PC-9 (cell line): ENCODE measurements around the gene ITM2C. TPM values are rescaled to one million over a fixed set of nuclear protein-coding genes. Genes with fewer than 3 reads are reported as not detected.

ENCODE experiments used
- BruUV-seq: library from RNA; stranded (reverse); fragments of 400-500 nt; replicated peaks from 2 replicates; lab custom pipeline; 2021; lab: Mats Ljungman, UMichigan
- CTCF ChIA-PET: fragments of 300-600 bp; sonication (Branson Sonifier 250); formaldehyde crosslinking; loops from one replicate; lab custom pipeline; 2022; ENCODE audit warnings: antibody characterized with exemption; lab: Charles Lee
- POLR2A ChIA-PET: fragments of 300-600 bp; sonication (Branson Sonifier 250); formaldehyde crosslinking; loops from one replicate; lab custom pipeline; 2022; ENCODE audit warnings: antibody characterized with exemption; ENCODE audit not compliant: unreplicated experiment; lab: Charles Lee
- DNase-seq, 2 experiments: peaks; one replicate each; pipeline versions ENCODE4 v3.0.0 to v3.0.0-alpha.2; 2015 to 2022; ENCODE audit warnings: mixed read lengths in 1 of 2
- H2AFZ ChIP-seq: fragments of 200-600 bp; sonication (generic); 2 replicates; pipeline ENCODE4 v1.8.1; 2017; ENCODE audit warnings: antibody characterized with exemption
- H3F3A ChIP-seq: fragments of 200-600 bp; sonication (generic); 2 replicates; pipeline ENCODE4 v1.8.1; 2017; ENCODE audit warnings: antibody characterized with exemption, mild to moderate bottlenecking, low read depth; ENCODE audit not compliant: insufficient read depth
- H3K27ac ChIP-seq: fragments of 200-600 bp; sonication (generic); 2 replicates; pipeline ENCODE4 v1.6.1; 2016; ENCODE audit warnings: mixed run types
- H3K27me3 ChIP-seq: fragments of 200-600 bp; sonication (generic); 2 replicates; pipeline ENCODE4 v1.6.1; 2016; ENCODE audit warnings: low read depth, mixed run types; ENCODE audit not compliant: insufficient read depth
- H3K36me3 ChIP-seq: fragments of 200-600 bp; sonication (generic); 2 replicates; pipeline ENCODE4 v1.6.1; 2016; ENCODE audit warnings: low read depth, mixed run types
- H3K4me1 ChIP-seq: fragments of 200-600 bp; sonication (generic); replicated peaks from 2 replicates; pipeline ENCODE4 v1.6.1; 2016; ENCODE audit warnings: mixed run types; ENCODE audit not compliant: insufficient read depth
- H3K4me2 ChIP-seq: fragments of 200-600 bp; sonication (generic); 2 replicates; pipeline ENCODE4 v1.6.1; 2017; ENCODE audit warnings: mixed run types
- H3K4me3 ChIP-seq: fragments of 200-600 bp; sonication (generic); 2 replicates; pipeline ENCODE4 v1.6.1; 2016; ENCODE audit warnings: mixed run types
- H3K79me2 ChIP-seq: fragments of 200-600 bp; sonication (generic); 2 replicates; pipeline ENCODE4 v1.6.1; 2017; ENCODE audit warnings: low read depth, mixed run types
- H3K9me2 ChIP-seq: fragments of 200-600 bp; sonication (generic); 2 replicates; pipeline ENCODE4 v1.8.1; 2017; ENCODE audit warnings: mild to moderate bottlenecking; ENCODE audit not compliant: insufficient read depth
- H3K9me3 ChIP-seq: fragments of 200-600 bp; sonication (generic); 2 replicates; pipeline ENCODE4 v1.8.1; 2016; ENCODE audit warnings: low read depth; ENCODE audit not compliant: insufficient read depth
- H4K20me1 ChIP-seq: fragments of 200-600 bp; sonication (generic); 2 replicates; pipeline ENCODE4 v1.8.1; 2017; ENCODE audit not compliant: insufficient read depth
- EZH2 ChIP-seq: fragments of 200-600 bp; sonication (generic); IDR thresholded peaks from 2 replicates; pipeline ENCODE4 v1.8.0; 2017; ENCODE audit warnings: antibody characterized with exemption, low read depth
- intact Hi-C: fragments of 100-400 bp; cut with micrococcal nuclease; formaldehyde crosslinking; loops from one replicate; pipeline ENCODE4 v1.10.0; 2022; ENCODE audit not compliant: unreplicated experiment
- total RNA-seq: library from RNA; stranded (reverse); gene quantifications from 2 replicates; pipeline ENCODE4 v1.2.3, GENCODE V29; 2021
- TF ChIP-seq, protein P1 (sequence below): fragments of 200-600 bp; sonication (generic); conservative IDR thresholded peaks from 2 replicates; pipeline ENCODE4 v1.6.1; 2017; ENCODE audit warnings: mixed run types, antibody characterized with exemption, mild to moderate bottlenecking, moderate library complexity

ITM2C gene
- total RNA-seq, 1 experiment from 2014 or later, result 76.0 TPM

DNA sequence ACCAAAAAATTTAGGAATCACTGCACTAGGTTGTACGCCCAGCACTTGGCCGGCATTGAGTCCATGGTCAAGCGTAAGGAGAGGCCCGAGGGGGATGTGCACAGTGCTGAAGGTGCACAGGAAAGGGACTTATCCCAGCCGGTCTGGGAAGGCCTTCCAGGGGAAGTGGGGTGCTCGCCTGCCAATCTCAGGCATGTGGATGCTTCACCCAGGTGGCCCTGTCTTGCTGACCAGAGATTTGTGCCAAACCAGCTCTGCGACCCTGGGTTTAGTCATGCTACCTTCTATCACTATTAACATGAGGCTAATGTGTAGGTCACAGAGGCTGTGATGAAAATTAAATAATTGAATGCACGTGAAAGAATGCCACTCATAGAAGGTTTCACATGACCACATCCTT is 1.7 kb upstream of the ITM2C start:
- Histone ChIP-seq H3K27ac (no peak overlapping the region), H3K79me2 (no peaks in the 10 kb centered on the region), H3K4me2 (no peak overlapping the region), H2AFZ (no peak overlapping the region), H3K36me3 (no peaks in the 10 kb centered on the region), H3K4me3 (no peak overlapping the region), H3K27me3 (peaks cover 13% of the 10 kb centered on the region; the same call in 1 of the 2 replicates), H3F3A (peaks cover 5% of the 10 kb centered on the region; the same call in 1 of the 2 replicates), H3K4me1 (no peaks in the 10 kb centered on the region; the same call in 1 of the 2 replicates), H3K9me2 (no peaks in the 10 kb centered on the region), H4K20me1 (no peaks in the 10 kb centered on the region), H3K9me3 (no peaks in the 10 kb centered on the region; the same call in 1 of the 2 replicates)
- ChIA-PET POLR2A (no interaction called here), CTCF (no interaction called here)
- TF ChIP-seq, protein P1, sequence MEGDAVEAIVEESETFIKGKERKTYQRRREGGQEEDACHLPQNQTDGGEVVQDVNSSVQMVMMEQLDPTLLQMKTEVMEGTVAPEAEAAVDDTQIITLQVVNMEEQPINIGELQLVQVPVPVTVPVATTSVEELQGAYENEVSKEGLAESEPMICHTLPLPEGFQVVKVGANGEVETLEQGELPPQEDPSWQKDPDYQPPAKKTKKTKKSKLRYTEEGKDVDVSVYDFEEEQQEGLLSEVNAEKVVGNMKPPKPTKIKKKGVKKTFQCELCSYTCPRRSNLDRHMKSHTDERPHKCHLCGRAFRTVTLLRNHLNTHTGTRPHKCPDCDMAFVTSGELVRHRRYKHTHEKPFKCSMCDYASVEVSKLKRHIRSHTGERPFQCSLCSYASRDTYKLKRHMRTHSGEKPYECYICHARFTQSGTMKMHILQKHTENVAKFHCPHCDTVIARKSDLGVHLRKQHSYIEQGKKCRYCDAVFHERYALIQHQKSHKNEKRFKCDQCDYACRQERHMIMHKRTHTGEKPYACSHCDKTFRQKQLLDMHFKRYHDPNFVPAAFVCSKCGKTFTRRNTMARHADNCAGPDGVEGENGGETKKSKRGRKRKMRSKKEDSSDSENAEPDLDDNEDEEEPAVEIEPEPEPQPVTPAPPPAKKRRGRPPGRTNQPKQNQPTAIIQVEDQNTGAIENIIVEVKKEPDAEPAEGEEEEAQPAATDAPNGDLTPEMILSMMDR, result no peak
- TF ChIP-seq EZH2, result no peak
- no TSS peak for BruUV-seq
- no peak for DNase-seq
- intact Hi-C loops, result no loop called here

DNA sequence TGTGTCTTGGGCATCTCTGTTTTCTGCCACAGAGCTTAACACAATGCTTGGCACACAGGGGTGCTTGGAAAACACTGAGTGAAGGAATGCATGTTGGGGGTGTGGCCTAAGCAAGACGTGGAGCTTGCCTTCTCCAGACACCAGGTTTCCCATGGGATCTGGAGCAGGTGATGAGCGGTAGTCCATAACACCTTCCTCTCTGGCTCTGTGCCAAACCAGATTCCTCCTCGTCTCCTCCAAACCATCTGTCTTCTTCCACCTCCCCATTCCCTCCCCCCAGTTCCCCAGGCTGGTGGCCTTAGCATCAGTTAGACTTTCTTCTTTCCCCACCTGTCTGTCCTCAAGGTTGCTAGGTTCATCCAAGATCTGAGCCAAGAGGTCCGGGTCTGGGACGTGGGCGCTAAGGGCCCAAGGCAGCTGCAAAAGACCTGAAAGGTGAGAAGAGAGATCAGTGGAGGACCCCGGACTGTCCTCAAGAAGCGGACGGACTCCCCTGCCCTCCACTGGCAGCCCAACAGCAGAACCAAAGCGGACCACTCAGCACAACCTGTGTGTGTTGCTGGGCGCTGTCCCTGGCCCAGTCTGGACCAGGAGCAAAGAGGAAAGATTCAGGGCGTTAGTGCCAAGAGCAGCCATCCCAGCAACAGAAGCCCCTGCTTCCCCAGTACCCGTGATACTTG is 1.2 kb upstream of the ITM2C start:
- TF ChIP-seq EZH2, result no peak
- TF ChIP-seq, protein P1, result no peak
- ChIA-PET POLR2A (no interaction called here), CTCF (no interaction called here)
- intact Hi-C loops, result no loop called here
- H4K20me1 ChIP-seq, result no peaks in the 10 kb centered on the region
- no peak for DNase-seq
- BruUV-seq, result no TSS peak
- no peak overlapping the region for H3K4me2 ChIP-seq
- no peaks in the 10 kb centered on the region; the same call in 1 of the 2 replicates for H3K9me3 ChIP-seq
- no peak overlapping the region for H2AFZ ChIP-seq
- H3K9me2 ChIP-seq, result no peaks in the 10 kb centered on the region
- no peaks in the 10 kb centered on the region for H3K79me2 ChIP-seq
- H3K4me1 ChIP-seq, result no peaks in the 10 kb centered on the region; the same call in 1 of the 2 replicates
- H3K36me3 ChIP-seq, result no peaks in the 10 kb centered on the region
- H3K27me3 ChIP-seq, result peaks cover 13% of the 10 kb centered on the region; the same call in 1 of the 2 replicates
- no peak overlapping the region for H3K4me3 ChIP-seq
- H3K27ac ChIP-seq, result no peak overlapping the region
- H3F3A ChIP-seq, result peaks cover 5% of the 10 kb centered on the region; the same call in 1 of the 2 replicates

DNA sequence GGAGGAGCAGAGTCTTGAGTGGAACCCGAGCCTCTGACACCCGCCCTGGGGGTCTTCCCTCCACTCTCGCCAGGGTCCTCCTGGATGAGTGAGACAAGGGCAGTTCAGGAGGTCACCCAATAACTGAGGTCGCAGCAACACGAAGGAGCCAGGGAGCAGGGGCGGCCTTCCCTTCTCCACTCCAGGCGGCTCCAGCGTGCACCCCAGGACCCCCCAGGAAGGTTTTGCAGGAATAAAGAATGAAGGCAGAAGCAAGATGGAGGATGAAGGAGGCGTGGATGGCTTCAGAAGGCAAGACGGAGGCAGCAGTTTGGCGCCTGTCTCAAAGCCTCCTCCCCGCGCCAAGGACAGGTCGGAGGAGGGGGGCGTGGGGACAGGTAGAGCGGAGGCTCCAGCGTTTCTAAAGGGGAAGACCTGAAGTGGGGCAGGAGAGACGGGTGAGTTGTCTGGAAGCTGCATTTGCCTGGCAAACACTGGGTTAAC is 579 bp upstream of the ITM2C start:
- no peaks in the 10 kb centered on the region for H4K20me1 ChIP-seq
- POLR2A ChIA-PET, result interaction anchor here (0.7 kb wide), 1 partner anchor 880 kb away, joined by 3 read pairs; no protein-coding TSS in a partner anchor
- no peaks in the 10 kb centered on the region for H3K9me2 ChIP-seq
- no peaks in the 10 kb centered on the region; the same call in 1 of the 2 replicates for H3K4me1 ChIP-seq
- H3K4me2 ChIP-seq, result peak overlapping the region; percentile 93
- peak overlapping the region; percentile 84 for H3K4me3 ChIP-seq
- peaks cover 13% of the 10 kb centered on the region; the same call in 1 of the 2 replicates for H3K27me3 ChIP-seq
- peaks cover 5% of the 10 kb centered on the region; the same call in 1 of the 2 replicates for H3F3A ChIP-seq
- H3K9me3 ChIP-seq, result no peaks in the 10 kb centered on the region
- H3K27ac ChIP-seq, result no peak overlapping the region
- TF ChIP-seq, protein P1, result no peak
- TF ChIP-seq EZH2, result no peak
- DNase-seq, result no peak
- CTCF ChIA-PET, result no interaction called here
- H3K79me2 ChIP-seq, result no peaks in the 10 kb centered on the region
- H3K36me3 ChIP-seq, result no peaks in the 10 kb centered on the region
- no TSS peak for BruUV-seq
- intact Hi-C loops, result no loop called here
- peak overlapping the region; percentile 95 for H2AFZ ChIP-seq
